Omental fat pad (tissue), 4 donors: ENCODE measurements around the gene SLC1A7. TPM values are rescaled to one million over a fixed set of nuclear protein-coding genes. Genes with fewer than 3 reads are reported as not detected.

Experiments used
- ATAC-seq: fragments of 150-250 bp; one replicate; pipeline ENCODE4 v1.9.1; 2016; ENCODE audit warnings: mild to moderate bottlenecking, moderate library complexity; ENCODE audit not compliant: low FRiP score
- DNase-seq: peaks from one replicate; pipeline ENCODE4 v3.0.0-alpha.2; 2019; ENCODE audit warnings: low spot score
- total RNA-seq, 4 donors: library from RNA; depleted of rRNA; stranded (reverse); fragments of >200 nt; gene quantifications; one replicate each; pipeline ENCODE4 v1.1.0, GENCODE V29; 2016
- TF ChIP-seq, protein P1 (sequence below), 3 donors: fragments of 450-650 bp; IDR thresholded peaks; one replicate each; pipeline ENCODE4 v1.5.1; 2016 to 2017; ENCODE audit warnings: antibody characterized with exemption in 3 of 3, mild to moderate bottlenecking in 3 of 3, moderate library complexity in 2 of 3

SLC1A7 gene
- total RNA-seq, 4 donors from 2014 or later, result 0.19 to 0.63 (median 0.48) TPM; not detected in 1

DNA sequence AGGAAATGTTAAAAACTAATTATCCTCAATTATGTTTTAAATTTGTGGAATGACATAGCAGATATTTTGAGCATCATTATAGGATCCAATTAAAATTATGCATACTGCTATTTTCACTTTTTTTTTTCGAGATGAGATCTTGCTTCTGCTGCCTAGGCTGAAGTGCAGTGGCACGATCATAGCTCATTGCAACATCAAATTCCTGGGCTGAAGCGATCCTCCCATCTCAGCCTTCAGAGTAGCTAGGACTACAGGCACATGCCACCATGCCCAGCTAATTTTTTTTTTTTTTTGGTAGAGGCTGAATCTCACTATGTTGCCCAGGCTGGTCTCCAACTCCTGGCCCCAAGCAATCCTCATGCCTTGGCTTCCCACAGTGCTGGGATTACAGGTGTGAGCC is 11.3 kb upstream of the SLC1A7 start:
- DNase-seq, result no peak
- no peak for ATAC-seq
- TF ChIP-seq, protein P1, sequence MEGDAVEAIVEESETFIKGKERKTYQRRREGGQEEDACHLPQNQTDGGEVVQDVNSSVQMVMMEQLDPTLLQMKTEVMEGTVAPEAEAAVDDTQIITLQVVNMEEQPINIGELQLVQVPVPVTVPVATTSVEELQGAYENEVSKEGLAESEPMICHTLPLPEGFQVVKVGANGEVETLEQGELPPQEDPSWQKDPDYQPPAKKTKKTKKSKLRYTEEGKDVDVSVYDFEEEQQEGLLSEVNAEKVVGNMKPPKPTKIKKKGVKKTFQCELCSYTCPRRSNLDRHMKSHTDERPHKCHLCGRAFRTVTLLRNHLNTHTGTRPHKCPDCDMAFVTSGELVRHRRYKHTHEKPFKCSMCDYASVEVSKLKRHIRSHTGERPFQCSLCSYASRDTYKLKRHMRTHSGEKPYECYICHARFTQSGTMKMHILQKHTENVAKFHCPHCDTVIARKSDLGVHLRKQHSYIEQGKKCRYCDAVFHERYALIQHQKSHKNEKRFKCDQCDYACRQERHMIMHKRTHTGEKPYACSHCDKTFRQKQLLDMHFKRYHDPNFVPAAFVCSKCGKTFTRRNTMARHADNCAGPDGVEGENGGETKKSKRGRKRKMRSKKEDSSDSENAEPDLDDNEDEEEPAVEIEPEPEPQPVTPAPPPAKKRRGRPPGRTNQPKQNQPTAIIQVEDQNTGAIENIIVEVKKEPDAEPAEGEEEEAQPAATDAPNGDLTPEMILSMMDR (IDR thresholded peaks at IDR 0.05), result no peak

DNA sequence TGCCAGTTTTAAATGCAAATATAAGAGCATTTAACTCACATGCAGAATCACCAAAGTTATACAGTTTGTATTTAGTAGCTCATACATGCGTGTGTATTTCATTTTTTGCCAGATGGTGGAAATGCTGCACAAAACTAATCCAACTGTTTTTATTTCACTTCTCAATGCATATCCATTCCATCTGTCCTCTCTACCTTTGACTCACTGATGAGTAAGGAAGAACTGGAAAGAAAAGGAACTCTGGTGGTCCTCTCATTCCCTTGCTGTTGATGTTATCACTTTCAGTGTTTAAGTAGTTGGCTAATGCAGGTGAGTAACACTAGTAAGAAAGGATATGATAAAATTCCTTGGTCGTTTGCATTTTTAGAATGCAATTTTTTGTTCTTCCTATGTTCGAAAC is 5.7 kb upstream of the SLC1A7 start:
- TF ChIP-seq, protein P1 (IDR thresholded peaks at IDR 0.05), result no peak
- ATAC-seq (no peak), DNase-seq (no peak)

DNA sequence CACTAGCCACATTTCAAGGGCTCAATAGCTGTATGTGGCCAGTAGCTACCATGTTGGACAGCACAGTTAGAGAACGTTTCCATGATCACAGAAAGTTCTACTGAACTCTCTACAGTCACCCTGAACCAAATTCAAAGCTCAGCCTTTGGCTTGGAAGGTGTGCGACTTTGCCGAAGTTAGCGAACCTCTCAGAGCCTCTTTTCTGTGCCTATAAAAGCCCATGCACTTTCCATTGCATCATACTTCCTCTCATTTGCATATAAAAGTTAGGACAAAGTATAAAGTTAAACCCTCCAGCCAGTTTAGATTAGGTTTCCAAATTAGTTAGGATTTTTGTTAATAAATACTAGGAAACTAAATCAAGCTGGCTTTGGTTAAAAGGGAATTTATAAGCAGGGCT is 4.7 kb upstream of the SLC1A7 start:
- TF ChIP-seq, protein P1 (IDR thresholded peaks at IDR 0.05), result no peak
- ATAC-seq, result no peak
- DNase-seq, result no peak

DNA sequence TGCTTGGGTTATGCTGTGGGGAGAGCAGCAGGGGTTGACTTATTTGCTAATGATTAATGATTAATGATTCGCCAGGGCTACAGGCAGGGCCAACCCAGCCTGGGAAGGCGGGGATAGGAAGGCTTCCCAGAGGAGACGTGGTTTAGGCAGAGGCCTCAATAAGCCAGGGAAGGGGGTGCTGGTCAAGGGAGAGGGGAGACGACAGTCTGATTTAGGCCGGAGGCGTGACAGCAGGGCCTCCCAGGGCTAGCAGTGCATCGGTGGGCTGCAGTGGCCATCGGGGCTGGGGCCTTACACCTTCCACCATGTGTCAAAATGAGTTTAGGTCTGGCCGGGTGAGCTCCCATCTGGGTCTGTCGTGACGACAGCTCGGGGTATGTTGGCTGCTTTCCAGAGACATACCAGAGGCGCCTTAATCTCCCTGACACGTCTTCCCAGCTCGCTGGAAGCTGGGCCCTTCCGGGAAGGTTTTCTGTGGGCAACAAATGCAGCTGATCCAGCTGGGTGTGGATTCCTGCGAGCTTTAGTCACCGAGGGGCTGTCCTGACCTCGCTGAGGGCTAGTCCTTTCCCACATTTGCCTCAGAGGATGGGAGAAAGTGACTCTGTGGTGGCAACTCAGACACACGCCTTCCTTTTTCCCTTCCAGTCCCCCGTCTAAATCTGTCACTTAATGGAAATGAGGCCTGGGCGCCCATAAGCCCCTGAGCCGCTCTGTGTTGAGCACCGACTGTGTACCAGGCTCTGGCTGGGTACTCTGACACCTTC is 3.7 kb upstream of the SLC1A7 start:
- DNase-seq (peak; percentile 58), ATAC-seq (peak; percentile 90)
- TF ChIP-seq, protein P1 (IDR thresholded peaks at IDR 0.05), result no peak

DNA sequence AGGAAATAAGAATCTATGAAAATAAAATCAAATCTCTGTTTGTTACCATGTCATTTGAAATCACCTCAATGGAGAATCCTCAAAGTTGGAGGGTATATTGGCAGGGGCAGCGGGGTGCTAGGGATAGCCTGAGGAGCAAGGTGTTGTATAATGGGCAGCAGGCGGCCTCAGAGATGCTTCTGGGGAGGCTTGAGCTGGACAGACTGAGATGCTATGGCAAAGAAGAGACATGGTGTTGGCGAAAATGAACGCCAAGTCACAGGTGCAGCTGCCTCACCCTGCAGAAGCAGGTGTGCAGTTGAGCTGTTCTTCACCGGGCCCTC is 3.1 kb upstream of the SLC1A7 start:
- ATAC-seq (no peak), DNase-seq (no peak)
- TF ChIP-seq, protein P1 (IDR thresholded peaks at IDR 0.05), result no peak

DNA sequence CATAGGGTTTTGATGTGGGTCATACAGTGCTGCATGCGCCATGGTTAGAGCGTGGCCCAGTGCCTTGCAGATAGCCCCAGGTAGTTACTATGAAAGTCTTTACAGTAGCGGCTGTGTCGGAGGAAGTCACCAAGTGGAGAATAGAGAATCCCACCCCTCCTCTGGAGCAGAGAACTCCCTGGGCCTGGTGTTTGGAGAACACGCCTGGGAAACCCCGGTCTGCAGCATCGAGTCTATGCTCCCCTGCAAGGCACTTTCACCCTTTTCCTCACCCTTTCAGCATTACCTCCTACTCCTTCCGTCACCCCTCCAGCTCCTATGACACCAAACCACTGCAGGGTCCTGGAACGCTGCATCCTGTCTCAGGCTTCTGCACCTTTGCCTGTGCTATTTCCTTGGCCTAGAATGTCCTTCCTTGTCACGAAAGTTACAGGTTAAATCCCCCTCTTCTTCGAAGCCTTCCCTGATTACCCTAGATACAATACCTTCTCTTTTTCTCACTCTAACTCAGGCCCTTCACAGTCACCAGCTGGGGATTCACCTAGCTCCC is 2.7 kb upstream of the SLC1A7 start:
- DNase-seq (no peak), ATAC-seq (no peak)
- TF ChIP-seq, protein P1 (IDR thresholded peaks at IDR 0.05), result no peak

DNA sequence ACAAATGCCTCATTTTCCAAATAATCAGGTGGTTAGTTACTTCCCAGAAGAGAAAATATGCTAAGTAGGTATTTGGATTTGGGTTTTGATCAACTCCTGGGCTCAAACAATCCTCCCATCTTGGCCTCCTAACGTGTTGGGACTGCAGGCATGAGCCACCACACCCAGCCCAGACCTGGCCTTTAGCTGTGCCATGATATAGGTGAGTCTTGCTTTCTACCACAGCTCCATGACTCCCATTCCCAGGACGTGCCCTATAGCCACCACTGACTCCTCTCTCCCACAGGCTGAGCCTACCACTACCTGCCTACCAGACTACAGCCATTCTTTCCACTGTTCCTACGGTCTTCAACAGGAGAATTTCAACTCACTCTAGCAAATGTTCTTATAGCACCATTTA is 1.8 kb upstream of the SLC1A7 start:
- TF ChIP-seq, protein P1 (IDR thresholded peaks at IDR 0.05), result no peak
- no peak for ATAC-seq
- DNase-seq, result no peak
